NCI-H1417 treated with DMSO at 0.1 percent for 48 hours (cell line): ENCODE data around the gene VPS37D.
"Not testable (repeated sequence)": the region's sequence is repeated elsewhere in the genome, so short reads cannot be mapped to it uniquely, and the experiment has no call there.

ENCODE experiments used
- DNase-seq: peaks from one replicate; lab custom pipeline; 2025; lab: John Stamatoyannopoulos, UW

VPS37D gene

GRCh38 chr7:73646785-73647724, 20.6 kb upstream of the VPS37D start:
- no peak for DNase-seq

GRCh38 chr7:73647725-73648592, 19.7 kb upstream of the VPS37D start:
- no peak for DNase-seq

- no peak for DNase-seq
These were observed 18.9 kb upstream of the VPS37D start for GRCh38 chr7:73648593-73649332.

- DNase-seq: no peak
These were observed 18.1 kb upstream of the VPS37D start for GRCh38 chr7:73649576-73649975.

GRCh38 chr7:73650524-73650923, 17.1 kb upstream of the VPS37D start:
- DNase-seq: no peak

GRCh38 chr7:73652541-73652949, 15.1 kb upstream of the VPS37D start:
- no peak for DNase-seq

GRCh38 chr7:73655309-73655708, 12.3 kb upstream of the VPS37D start:
- not testable (repeated sequence) for DNase-seq

GRCh38 chr7:73659983-73660382, 7.6 kb upstream of the VPS37D start:
- DNase-seq: no peak

- DNase-seq: not testable (repeated sequence)
These were observed 7.0 kb upstream of the VPS37D start for GRCh38 chr7:73660594-73660993.

GRCh38 chr7:73663033-73663432, 4.6 kb upstream of the VPS37D start:
- DNase-seq: no peak

GRCh38 chr7:73668103-73668885, 663 bp downstream of the VPS37D start:
- no peak for DNase-seq

- no peak for DNase-seq
These were observed 1.2 kb downstream of the VPS37D start for GRCh38 chr7:73668886-73669230.

GRCh38 chr7:73669288-73669701, 1.7 kb downstream of the VPS37D start:
- no peak for DNase-seq

- DNase-seq: no peak
These were observed 2.3 kb downstream of the VPS37D start for GRCh38 chr7:73669858-73670385.

GRCh38 chr7:73671322-73671661, 3.7 kb downstream of the VPS37D start:
- no peak for DNase-seq

GRCh38 chr7:73671857-73672445, 4.3 kb downstream of the VPS37D start:
- DNase-seq: no peak

GRCh38 chr7:73674468-73675124, 7.0 kb downstream of the VPS37D start:
- DNase-seq: no peak

- DNase-seq: not testable (repeated sequence)
These were observed 8.4 kb downstream of the VPS37D start for GRCh38 chr7:73676062-73676461.

GRCh38 chr7:73678862-73679261, 11.2 kb downstream of the VPS37D start:
- no peak for DNase-seq

GRCh38 chr7:73679709-73680108, 12.1 kb downstream of the VPS37D start:
- DNase-seq: no peak
